GM21737 (cell line): ENCODE results near the gene ELP6.

Experiments
- ATAC-seq: cut with Tn5 transposase; IDR thresholded peaks from one replicate; pipeline ENCODE4 v1.9.1; 2021; ENCODE audit warnings: mild to moderate bottlenecking, moderate library complexity; ENCODE audit not compliant: unreplicated experiment

ELP6 gene

GRCh38 chr3:47513125-47513929, at the start of gene ELP6:
TSS of gene ELP6 (minus strand) at chr3:47513712. CDS start at chr3:47513590, 122 bp downstream.
- ATAC-seq, result peak; percentile 95

GRCh38 chr3:47556351-47556750, 42.8 kb upstream of the ELP6 start:
- ATAC-seq, result no peak

- no peak for ATAC-seq
Observed at GRCh38 chr3:47554335-47554734, 40.8 kb upstream of the ELP6 start.

- no peak for ATAC-seq
Observed at GRCh38 chr3:47553407-47553806, 39.9 kb upstream of the ELP6 start.

GRCh38 chr3:47542471-47543173, 29.1 kb upstream of the ELP6 start:
- ATAC-seq, result no peak

GRCh38 chr3:47541583-47542108, 28.1 kb upstream of the ELP6 start:
- no peak for ATAC-seq

GRCh38 chr3:47540281-47540680, 26.8 kb upstream of the ELP6 start:
- ATAC-seq, result no peak

GRCh38 chr3:47536967-47537366, 23.5 kb upstream of the ELP6 start:
- no peak for ATAC-seq

- ATAC-seq, result no peak
Observed at GRCh38 chr3:47536221-47536891, 22.8 kb upstream of the ELP6 start.

- no peak for ATAC-seq
Observed at GRCh38 chr3:47533996-47534454, 20.5 kb upstream of the ELP6 start.

GRCh38 chr3:47533481-47533880, 20.0 kb upstream of the ELP6 start:
- ATAC-seq, result no peak

- ATAC-seq, result no peak
Observed at GRCh38 chr3:47527952-47528725, 14.6 kb upstream of the ELP6 start.

GRCh38 chr3:47525617-47526016, 12.1 kb upstream of the ELP6 start:
- no peak for ATAC-seq

- no peak for ATAC-seq
Observed at GRCh38 chr3:47523310-47524073, 10.0 kb upstream of the ELP6 start.

GRCh38 chr3:47522082-47522987, 8.8 kb upstream of the ELP6 start:
- ATAC-seq, result no peak

GRCh38 chr3:47520756-47521155, 7.2 kb upstream of the ELP6 start:
- no peak for ATAC-seq

- ATAC-seq, result no peak
Observed at GRCh38 chr3:47517937-47518336, 4.4 kb upstream of the ELP6 start.

- ATAC-seq, result no peak
Observed at GRCh38 chr3:47515864-47516319, 2.4 kb upstream of the ELP6 start.

GRCh38 chr3:47515100-47515499, 1.6 kb upstream of the ELP6 start:
- ATAC-seq, result no peak
